GM12801 (cell line): ENCODE measurements around the gene HES5.

Experiments used
- TF ChIP-seq, protein P1 (sequence below): IDR thresholded peaks from one replicate; pipeline ENCODE4 v1.5.1; 2011; ENCODE audit warnings: control low read depth; ENCODE audit not compliant: insufficient read length; ENCODE audit errors: extremely low read depth

HES5 gene

DNA sequence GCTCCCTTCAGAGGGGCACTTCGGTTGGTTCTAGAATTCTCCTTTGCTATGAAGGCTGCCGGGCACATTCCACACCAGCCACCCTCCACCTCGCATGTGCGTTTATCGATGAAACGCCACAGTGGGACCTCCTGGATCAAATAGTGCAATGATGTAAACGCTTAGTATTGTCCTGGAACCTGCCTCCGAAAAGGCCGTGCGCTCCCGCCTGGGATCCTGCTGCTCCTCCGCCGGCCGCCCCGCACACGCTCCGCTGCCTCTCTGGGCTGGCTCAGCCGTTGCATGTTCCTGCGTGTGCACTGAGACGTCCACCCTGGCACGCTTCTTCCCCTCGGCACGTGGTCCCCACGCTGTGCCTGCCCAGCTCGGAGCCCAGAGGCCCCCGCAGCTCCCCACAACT is 22.1 kb upstream of the HES5 start:
- TF ChIP-seq, protein P1, sequence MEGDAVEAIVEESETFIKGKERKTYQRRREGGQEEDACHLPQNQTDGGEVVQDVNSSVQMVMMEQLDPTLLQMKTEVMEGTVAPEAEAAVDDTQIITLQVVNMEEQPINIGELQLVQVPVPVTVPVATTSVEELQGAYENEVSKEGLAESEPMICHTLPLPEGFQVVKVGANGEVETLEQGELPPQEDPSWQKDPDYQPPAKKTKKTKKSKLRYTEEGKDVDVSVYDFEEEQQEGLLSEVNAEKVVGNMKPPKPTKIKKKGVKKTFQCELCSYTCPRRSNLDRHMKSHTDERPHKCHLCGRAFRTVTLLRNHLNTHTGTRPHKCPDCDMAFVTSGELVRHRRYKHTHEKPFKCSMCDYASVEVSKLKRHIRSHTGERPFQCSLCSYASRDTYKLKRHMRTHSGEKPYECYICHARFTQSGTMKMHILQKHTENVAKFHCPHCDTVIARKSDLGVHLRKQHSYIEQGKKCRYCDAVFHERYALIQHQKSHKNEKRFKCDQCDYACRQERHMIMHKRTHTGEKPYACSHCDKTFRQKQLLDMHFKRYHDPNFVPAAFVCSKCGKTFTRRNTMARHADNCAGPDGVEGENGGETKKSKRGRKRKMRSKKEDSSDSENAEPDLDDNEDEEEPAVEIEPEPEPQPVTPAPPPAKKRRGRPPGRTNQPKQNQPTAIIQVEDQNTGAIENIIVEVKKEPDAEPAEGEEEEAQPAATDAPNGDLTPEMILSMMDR = no peak

DNA sequence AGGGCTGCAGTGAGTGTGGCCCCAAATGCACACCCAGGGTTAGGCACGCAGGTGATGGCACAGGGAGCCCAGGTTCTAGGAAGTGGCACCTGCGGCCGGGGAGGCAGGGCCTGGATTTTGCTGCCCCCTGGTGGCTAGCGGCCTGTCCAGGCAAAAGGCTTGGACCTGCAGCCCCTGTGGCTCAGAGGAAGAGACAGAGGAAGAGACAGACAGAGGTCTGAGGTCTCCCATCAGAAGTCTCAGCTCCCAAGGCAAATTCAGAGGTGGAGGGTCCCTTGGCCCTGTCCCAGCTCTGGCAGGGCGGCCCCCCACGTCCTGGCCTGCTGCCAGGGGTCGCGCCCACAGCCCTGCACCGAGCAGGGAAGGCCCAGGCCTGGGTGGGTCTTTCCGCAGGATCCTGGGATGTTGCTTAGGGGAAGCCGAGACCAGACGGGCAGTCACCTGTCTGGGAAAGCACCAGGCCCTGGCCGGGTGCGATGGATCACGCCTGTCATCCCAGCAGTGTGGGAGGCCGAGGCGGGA is 18.1 kb upstream of the HES5 start:
- TF ChIP-seq, protein P1 = no peak

DNA sequence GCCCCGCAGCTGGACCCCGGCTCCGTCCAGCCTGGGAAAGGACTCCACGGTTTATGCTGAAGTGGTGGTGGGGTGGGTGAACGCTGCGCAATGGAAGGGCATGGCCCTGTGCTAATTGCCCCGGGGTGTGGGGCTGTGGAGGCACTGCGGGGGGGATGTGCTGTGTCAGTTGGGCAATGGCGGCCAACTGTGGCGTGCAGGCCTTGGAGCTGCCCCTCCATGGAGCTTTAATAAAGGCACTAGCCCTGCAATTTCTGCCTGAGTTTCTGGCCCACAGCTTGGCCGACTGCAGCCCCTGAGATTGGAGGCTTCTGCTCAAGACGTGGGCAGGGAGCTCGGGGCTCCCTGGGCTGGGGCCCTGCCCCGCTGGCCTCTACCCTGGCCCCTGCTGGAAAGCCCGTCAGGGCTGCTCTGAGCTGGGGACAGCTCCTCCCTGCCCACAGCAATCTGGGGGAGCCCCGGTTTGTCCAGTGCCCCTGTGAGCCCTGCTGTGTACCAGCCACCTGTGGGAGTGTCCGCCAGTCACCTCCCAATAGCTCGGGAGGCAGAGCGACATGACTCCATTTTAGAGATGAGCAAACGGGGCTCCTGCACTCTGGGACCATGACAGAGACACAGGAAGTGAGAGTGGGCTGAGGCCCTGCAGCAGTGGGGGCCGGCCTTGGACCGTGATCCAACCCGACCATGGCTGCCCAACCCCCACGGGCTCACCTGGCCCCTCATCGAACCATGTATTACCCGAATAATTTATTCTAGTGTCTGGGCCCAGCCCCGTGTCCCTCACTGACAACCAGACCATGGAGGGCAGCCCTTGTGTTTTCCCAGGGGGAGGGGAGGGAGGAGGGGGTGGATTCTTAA is 17.4 kb upstream of the HES5 start:
- TF ChIP-seq, protein P1 = no peak

DNA sequence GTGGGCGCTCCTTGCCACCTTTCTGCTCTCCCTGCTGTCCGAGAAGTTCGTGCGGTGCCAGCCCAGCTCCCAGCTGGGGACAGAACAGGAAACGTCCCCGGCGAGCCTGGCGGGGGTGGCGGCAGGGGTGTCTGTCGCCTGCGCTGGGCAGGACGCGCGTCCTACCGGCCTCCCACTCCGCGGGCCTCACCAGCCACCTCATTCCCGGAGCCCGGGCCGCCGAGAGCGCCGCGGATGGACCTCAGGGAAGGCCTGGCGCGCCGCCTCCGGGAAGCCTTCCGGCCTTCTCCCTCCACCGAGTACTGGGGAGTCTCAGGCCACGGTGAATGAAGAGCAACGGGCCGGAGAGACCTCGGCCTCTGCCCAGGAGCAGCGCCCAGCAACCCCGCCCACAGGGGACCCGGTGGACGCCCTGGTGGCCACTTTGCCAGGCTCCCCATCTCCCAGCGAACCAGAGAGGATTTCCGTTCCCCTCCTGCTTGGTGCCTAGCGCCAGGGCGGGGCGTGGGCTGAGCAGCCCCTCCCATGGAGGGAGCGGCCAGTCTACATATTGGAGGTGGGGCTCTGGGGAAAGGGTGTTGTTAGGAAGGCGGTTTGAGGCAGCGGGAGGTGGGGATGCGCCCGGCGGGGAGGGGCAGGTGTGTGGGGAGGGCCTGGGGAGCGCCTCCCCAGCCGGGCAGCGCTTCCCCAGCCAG is 16.6 kb upstream of the HES5 start:
- TF ChIP-seq, protein P1 = no peak

DNA sequence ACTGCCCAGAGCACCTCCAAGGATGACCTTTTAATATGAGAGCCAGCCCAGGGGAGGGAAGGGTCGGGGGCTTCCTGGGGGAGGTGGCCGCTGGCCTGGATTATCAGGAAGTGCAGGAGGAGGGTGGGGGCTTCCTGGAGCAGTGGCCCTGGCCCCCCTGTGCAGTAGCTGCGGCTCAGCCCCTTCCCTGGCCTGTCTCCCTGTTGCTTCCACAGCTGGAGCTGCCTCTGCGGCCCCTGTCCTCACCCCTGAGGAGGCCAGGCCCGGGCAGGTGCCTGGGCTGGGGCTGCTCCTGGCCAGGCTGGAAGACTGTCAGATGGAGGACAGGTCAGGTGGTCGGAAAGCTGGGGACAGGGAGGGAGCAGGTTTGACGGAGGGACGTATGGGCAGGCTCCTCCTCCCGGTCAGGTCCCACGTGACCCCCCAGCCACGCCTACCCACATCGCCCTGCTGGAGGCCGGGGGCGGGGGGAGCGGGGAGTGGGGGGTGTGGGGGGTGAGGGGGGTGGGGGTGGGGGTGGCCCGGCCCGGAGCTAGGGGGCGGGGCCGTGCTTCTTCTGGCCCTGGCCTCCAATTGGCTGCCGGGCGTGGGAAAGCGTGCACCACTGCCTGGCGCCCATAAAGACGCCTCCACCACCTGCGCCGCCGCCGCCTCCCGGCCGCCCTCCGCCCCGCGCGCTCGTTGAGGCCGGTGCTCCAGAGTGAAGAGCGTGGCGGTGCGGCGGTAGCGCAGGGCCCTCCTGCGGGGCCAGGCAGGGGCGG is 15.9 kb upstream of the HES5 start:
- TF ChIP-seq, protein P1 = no peak

DNA sequence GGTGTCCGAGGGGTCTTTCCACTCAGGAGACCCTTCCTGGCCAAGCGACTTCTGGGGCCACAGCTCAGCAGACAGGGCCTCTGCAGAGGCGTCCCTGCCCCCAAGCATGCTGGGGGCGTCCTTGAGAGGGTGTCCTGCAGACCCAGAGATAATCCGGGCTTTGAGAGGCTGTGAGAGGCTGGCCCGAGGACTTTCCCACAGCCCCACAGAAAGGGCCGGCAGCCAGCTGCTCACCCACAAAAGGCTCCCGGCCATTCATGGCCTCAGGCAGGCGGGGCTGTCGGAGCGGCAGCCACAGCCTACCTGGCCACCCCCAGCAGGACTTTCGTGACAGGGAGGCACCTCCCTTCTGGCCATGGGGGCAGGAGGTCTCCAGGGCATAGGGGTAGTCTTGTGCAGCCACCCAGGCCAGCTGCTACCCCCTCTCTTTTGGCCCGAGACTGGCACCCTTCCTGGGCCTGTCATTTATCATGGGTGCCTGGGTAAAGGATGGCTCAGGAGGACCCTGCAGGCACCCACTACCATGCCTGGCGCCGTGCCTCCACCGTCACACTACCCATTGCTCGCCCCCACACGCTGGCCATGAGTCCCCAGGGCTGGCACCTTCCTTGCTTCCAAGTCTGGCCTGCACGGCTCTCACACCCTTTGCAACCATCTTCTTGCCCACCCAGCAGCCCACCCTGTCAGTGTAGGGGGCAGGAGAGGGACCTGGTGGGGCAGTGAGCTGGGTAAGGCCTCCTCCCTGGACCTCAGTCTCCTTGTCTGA is 15.0 kb upstream of the HES5 start:
- TF ChIP-seq, protein P1 = no peak
